ENCODE data around the gene TMEM260.

DNA sequence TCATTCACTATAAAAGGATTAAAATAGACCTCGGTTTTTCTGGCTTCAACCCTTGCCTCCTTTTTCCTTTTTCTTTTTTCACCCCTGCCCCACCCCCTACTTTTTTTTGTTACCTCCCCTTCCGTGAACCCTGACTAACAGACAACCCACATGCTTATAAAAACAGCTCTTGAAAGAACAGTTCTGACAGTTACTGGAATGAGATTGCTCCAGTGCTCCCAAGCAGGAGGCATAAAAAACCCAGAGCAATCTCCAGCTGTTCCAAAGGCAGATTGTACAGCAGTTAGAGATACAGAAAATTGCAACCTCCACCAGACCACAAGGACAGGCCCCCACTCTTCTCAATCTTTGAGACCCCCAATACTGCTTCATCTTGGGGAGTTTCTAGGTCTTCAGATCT, 29.9 kb upstream of the TMEM260 start:
- no peak for TF ChIP-seq CREB5 (CRISPR knock-in tag; IDR thresholded peaks at IDR 0.05; ENCODE audit: low read depth)
- TF ChIP-seq, protein P1, sequence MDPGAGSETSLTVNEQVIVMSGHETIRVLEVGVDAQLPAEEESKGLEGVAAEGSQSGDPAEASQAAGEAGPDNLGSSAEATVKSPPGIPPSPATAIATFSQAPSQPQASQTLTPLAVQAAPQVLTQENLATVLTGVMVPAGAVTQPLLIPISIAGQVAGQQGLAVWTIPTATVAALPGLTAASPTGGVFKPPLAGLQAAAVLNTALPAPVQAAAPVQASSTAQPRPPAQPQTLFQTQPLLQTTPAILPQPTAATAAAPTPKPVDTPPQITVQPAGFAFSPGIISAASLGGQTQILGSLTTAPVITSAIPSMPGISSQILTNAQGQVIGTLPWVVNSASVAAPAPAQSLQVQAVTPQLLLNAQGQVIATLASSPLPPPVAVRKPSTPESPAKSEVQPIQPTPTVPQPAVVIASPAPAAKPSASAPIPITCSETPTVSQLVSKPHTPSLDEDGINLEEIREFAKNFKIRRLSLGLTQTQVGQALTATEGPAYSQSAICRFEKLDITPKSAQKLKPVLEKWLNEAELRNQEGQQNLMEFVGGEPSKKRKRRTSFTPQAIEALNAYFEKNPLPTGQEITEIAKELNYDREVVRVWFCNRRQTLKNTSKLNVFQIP (CRISPR knock-in tag; IDR thresholded peaks at IDR 0.05; ENCODE audit: borderline replicate concordance, low read depth), result no peak
- no peak for TF ChIP-seq RARB (CRISPR knock-in tag; IDR thresholded peaks at IDR 0.05)
- TF ChIP-seq TOX (CRISPR knock-in tag; IDR thresholded peaks at IDR 0.05; ENCODE audit: borderline replicate concordance), result no peak
- TF ChIP-seq PPARA (CRISPR knock-in tag; IDR thresholded peaks at IDR 0.05; ENCODE audit: borderline replicate concordance), result no peak
- TF ChIP-seq TCF4 (CRISPR knock-in tag; IDR thresholded peaks at IDR 0.05; ENCODE audit: borderline replicate concordance), result no peak
- TF ChIP-seq ZNF70 (CRISPR knock-in tag; IDR thresholded peaks at IDR 0.05), result no peak
- TF ChIP-seq PATZ1 (CRISPR knock-in tag; IDR thresholded peaks at IDR 0.05; ENCODE audit: borderline replicate concordance), result no peak
- TF ChIP-seq, protein P2, sequence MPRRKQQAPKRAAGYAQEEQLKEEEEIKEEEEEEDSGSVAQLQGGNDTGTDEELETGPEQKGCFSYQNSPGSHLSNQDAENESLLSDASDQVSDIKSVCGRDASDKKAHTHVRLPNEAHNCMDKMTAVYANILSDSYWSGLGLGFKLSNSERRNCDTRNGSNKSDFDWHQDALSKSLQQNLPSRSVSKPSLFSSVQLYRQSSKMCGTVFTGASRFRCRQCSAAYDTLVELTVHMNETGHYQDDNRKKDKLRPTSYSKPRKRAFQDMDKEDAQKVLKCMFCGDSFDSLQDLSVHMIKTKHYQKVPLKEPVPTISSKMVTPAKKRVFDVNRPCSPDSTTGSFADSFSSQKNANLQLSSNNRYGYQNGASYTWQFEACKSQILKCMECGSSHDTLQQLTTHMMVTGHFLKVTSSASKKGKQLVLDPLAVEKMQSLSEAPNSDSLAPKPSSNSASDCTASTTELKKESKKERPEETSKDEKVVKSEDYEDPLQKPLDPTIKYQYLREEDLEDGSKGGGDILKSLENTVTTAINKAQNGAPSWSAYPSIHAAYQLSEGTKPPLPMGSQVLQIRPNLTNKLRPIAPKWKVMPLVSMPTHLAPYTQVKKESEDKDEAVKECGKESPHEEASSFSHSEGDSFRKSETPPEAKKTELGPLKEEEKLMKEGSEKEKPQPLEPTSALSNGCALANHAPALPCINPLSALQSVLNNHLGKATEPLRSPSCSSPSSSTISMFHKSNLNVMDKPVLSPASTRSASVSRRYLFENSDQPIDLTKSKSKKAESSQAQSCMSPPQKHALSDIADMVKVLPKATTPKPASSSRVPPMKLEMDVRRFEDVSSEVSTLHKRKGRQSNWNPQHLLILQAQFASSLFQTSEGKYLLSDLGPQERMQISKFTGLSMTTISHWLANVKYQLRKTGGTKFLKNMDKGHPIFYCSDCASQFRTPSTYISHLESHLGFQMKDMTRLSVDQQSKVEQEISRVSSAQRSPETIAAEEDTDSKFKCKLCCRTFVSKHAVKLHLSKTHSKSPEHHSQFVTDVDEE (CRISPR knock-in tag; IDR thresholded peaks at IDR 0.05), result no peak
- TF ChIP-seq ZFP3 (CRISPR knock-in tag; IDR thresholded peaks at IDR 0.05), result no peak
- no peak for TF ChIP-seq ZNF8 (CRISPR knock-in tag; IDR thresholded peaks at IDR 0.05)
- TF ChIP-seq OSR1 (CRISPR knock-in tag; IDR thresholded peaks at IDR 0.05), result no peak

All from SK-N-SH treated with all-trans-retinoic acid at 6 μM for 48 hours (cell line).